H1 (cell line): ENCODE results near the gene AP4M1. TPM values are rescaled to one million over a fixed set of nuclear protein-coding genes. Genes with fewer than 3 reads are reported as not detected.

ENCODE experiments used
- CEBPB ChIP-seq: IDR thresholded peaks from 2 replicates; pipeline ENCODE4 v1.6.1; 2012; ENCODE audit warnings: low read depth, low read length
- HDAC6 ChIP-seq: IDR thresholded peaks from one replicate; pipeline ENCODE4 v1.7.1; 2012; ENCODE audit warnings: low read depth, mild to moderate bottlenecking, inconsistent platforms, low read length, moderate library complexity
- JUN ChIP-seq: IDR thresholded peaks from 2 replicates; pipeline ENCODE4 v1.6.1; 2011; ENCODE audit warnings: low read depth, mild to moderate bottlenecking, improper control_type of control experiment, low read length
- KDM1A ChIP-seq: fragments of 200-600, 300-600 bp; sonication (generic); IDR thresholded peaks from 2 replicates; pipeline ENCODE4 v1.7.1; 2016; ENCODE audit warnings: mild to moderate bottlenecking, low read length, borderline replicate concordance
- POLR2A ChIP-seq, 2 experiments: IDR thresholded peaks; 1 replicate in 1 of 2; 2 replicates in 1 of 2; pipeline ENCODE4 v1.6.1; 2011; ENCODE audit warnings: low read depth in 2 of 2, low read length in 2 of 2, mild to moderate bottlenecking in 2 of 2; ENCODE audit errors: control extremely low read depth in 1 of 2
- POLR2AphosphoS5 ChIP-seq: IDR thresholded peaks from 2 replicates; pipeline ENCODE4 v1.6.1; 2011; ENCODE audit warnings: low read depth, low read length
- SAP30 ChIP-seq: fragments of 300-600 bp; sonication (generic); IDR thresholded peaks from 2 replicates; pipeline ENCODE4 v1.7.1; 2012; ENCODE audit warnings: low read length, moderate library complexity, mild to moderate bottlenecking, inconsistent platforms; ENCODE audit not compliant: insufficient read depth, insufficient replicate concordance
- SIX5 ChIP-seq: IDR thresholded peaks from 2 replicates; pipeline ENCODE4 v1.6.1; 2011; ENCODE audit warnings: mild to moderate bottlenecking, low read depth, low read length
- TCF12 ChIP-seq: IDR thresholded peaks from 2 replicates; pipeline ENCODE4 v1.6.1; 2011; ENCODE audit warnings: low read depth, mild to moderate bottlenecking, low read length
- ZNF274 ChIP-seq: IDR thresholded peaks from 2 replicates; pipeline ENCODE4 v1.7.0; 2012; ENCODE audit warnings: low read length, borderline replicate concordance; ENCODE audit errors: extremely low read depth
- polyA plus RNA-seq, 7 experiments: library from polyadenylated mRNA; depleted of rRNA in 3 of 7; stranded (reverse) in 5 of 7; unstranded in 2 of 7; fragments of >200 nt in 5 of 7; fragments of 200-250 nt in 2 of 7; gene quantifications; 1 replicate in 5 of 7; 2 replicates in 1 of 7; 4 replicates in 1 of 7; pipeline versions ENCODE4 v1.2.1 to v1.2.3, GENCODE V29; 2011 to 2013; ENCODE audit warnings: missing spikeins in 2 of 7, mixed read lengths in 2 of 7
- total RNA-seq: library from RNA; stranded (reverse); fragmentation: NEBNext Ultra II Directional; extraction: Animal tissue kit (Norgen Biotek cat#: 25700); gene quantifications from 2 replicates; pipeline ENCODE4 v1.2.1, GENCODE V29; 2021
- TF ChIP-seq, protein P1 (sequence below): IDR thresholded peaks from 2 replicates; pipeline ENCODE4 v1.6.1; 2011; ENCODE audit warnings: low read length, improper control_type of control experiment
- TF ChIP-seq, protein P2 (sequence below): IDR thresholded peaks from 2 replicates; pipeline ENCODE4 v1.6.1; 2012; ENCODE audit warnings: low read length, inconsistent platforms

The AP4M1 gene
- total and polyA plus RNA-seq, 2 of the 8 experiments (the other 6 are each of a cell fraction or from before 2014, with no cell fraction given) = 15.2 to 16.6 TPM

DNA sequence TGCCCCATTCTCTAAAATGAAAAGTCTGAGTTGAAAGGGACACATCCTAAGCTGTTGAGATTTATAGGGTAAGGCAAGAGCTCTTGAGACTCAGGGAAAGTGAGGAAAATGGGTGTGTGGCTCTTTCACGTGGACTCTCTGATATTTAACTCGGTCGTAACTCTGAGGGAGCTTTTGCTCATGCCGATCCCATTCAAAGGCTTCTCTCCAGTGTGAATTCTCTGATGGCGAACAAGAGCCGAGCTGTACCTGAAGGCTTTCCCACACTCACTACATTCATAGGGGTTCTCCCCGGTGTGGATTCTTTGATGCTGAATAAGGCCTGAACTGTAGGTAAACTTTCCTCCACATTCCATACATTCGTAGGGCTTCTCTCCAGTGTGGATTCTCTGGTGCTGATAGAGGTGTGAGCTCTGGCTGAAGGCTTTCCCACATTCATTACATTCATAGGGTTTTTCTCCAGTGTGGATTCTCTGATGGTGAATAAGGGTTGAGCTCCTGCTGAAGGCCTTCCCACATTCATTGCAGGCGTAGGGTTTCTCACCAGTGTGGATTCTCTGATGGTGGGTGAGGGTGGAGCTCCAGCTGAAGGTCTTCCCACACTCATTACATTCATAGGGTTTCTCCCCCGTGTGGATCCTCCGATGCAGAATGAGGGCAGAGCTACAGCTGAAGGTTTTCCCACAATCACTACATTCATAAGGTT lies 30.3 kb upstream of the AP4M1 start (continued):
- no peak for TF ChIP-seq JUN
- peak; percentile 22 to 50 for TF ChIP-seq POLR2A (IDR thresholded peaks at IDR 0.05; ENCODE audit: control extremely low read depth in 1 of 2, low read depth in 2 of 2, low read length in 2 of 2)
- TF ChIP-seq SAP30 = no peak
- peak; percentile 32 for TF ChIP-seq POLR2AphosphoS5
- TF ChIP-seq HDAC6 = peak; percentile 15
- TF ChIP-seq ZNF274 = no peak
- no peak for TF ChIP-seq CEBPB
- peak; percentile 89; the same call in 1 of the 2 replicates for TF ChIP-seq KDM1A
- TF ChIP-seq, protein P1, sequence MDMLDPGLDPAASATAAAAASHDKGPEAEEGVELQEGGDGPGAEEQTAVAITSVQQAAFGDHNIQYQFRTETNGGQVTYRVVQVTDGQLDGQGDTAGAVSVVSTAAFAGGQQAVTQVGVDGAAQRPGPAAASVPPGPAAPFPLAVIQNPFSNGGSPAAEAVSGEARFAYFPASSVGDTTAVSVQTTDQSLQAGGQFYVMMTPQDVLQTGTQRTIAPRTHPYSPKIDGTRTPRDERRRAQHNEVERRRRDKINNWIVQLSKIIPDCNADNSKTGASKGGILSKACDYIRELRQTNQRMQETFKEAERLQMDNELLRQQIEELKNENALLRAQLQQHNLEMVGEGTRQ = no peak
- TF ChIP-seq TCF12 = 0 out of 2 replicates have a peak, but pooled peaks have one; percentile 9
- TF ChIP-seq, protein P2, sequence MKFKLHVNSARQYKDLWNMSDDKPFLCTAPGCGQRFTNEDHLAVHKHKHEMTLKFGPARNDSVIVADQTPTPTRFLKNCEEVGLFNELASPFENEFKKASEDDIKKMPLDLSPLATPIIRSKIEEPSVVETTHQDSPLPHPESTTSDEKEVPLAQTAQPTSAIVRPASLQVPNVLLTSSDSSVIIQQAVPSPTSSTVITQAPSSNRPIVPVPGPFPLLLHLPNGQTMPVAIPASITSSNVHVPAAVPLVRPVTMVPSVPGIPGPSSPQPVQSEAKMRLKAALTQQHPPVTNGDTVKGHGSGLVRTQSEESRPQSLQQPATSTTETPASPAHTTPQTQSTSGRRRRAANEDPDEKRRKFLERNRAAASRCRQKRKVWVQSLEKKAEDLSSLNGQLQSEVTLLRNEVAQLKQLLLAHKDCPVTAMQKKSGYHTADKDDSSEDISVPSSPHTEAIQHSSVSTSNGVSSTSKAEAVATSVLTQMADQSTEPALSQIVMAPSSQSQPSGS = peak; percentile 66; the same call in 1 of the 2 replicates
- TF ChIP-seq SIX5 = no peak
